IMR-90 (cell line): ENCODE data around the gene DZIP1L. TPM values are rescaled to one million over a fixed set of nuclear protein-coding genes. Genes with fewer than 3 reads are reported as not detected.
"Not testable (repeated sequence)": the region's sequence is repeated elsewhere in the genome, so short reads cannot be mapped to it uniquely, and the experiment has no call there.

ENCODE experiments used
- ATAC-seq: fragments of 200-7000 bp; cut with Tn5 transposase; 2 replicates; pipeline ENCODE4 v1.9.1; 2020; ENCODE audit warnings: low read depth, mild to moderate bottlenecking, moderate library complexity
- BruUV-seq: library from RNA; stranded (reverse); fragments of 400-500 nt; replicated peaks from 2 replicates; lab custom pipeline; 2021; lab: Mats Ljungman, UMichigan
- CTCF ChIA-PET: fragments of 300-600 bp; formaldehyde crosslinking; extraction: SDS; loops from one replicate; lab custom pipeline; 2021; ENCODE audit warnings: antibody characterized with exemption; lab: Yijun Ruan, JAX
- POLR2A ChIA-PET: fragments of 300-600 bp; sonication (Branson Sonifier 250); formaldehyde crosslinking; loops from one replicate; lab custom pipeline; 2022; ENCODE audit warnings: antibody characterized with exemption; ENCODE audit not compliant: unreplicated experiment; lab: Charles Lee
- DNase-seq: peaks from one replicate; pipeline ENCODE4 v3.0.0; 2013
- H2AFZ ChIP-seq: replicated peaks from 2 replicates; pipeline ENCODE3; 2013; ENCODE audit warnings: low read length, mild to moderate bottlenecking; ENCODE audit not compliant: poor library complexity
- H2AK5ac ChIP-seq: 2 replicates; pipeline ENCODE4 v1.6.1; 2013; ENCODE audit warnings: low read depth, low read length, inconsistent platforms
- H2AK9ac ChIP-seq: replicated peaks from 2 replicates; pipeline ENCODE3; 2013; ENCODE audit warnings: mild to moderate bottlenecking, low read depth, low read length, moderate library complexity; ENCODE audit not compliant: poor library complexity
- H2BK120ac ChIP-seq: 2 replicates; pipeline ENCODE4 v1.6.1; 2013; ENCODE audit warnings: low read depth, low read length, inconsistent platforms
- H2BK15ac ChIP-seq: 3 replicates; pipeline ENCODE4 v1.6.1; 2013; ENCODE audit warnings: low read depth, low read length, inconsistent platforms
- H2BK20ac ChIP-seq: 2 replicates; pipeline ENCODE4 v1.6.1; 2013; ENCODE audit warnings: low read depth, mild to moderate bottlenecking, inconsistent platforms, low read length, moderate library complexity
- H2BK5ac ChIP-seq: 2 replicates; pipeline ENCODE4 v1.6.1; 2013; ENCODE audit warnings: mild to moderate bottlenecking, low read depth, low read length, inconsistent platforms; ENCODE audit not compliant: poor library complexity, severe bottlenecking
- H3K14ac ChIP-seq: replicated peaks from 2 replicates; pipeline ENCODE4 v1.6.1; 2013; ENCODE audit warnings: low read depth, low read length, inconsistent platforms
- H3K18ac ChIP-seq: 2 replicates; pipeline ENCODE4 v1.6.1; 2013; ENCODE audit warnings: low read depth, low read length, control low read depth
- H3K23ac ChIP-seq: 2 replicates; pipeline ENCODE4 v1.6.1; 2013; ENCODE audit warnings: low read depth, low read length, inconsistent platforms
- H3K27ac ChIP-seq: 2 replicates; pipeline ENCODE4 v1.5.1; 2013; ENCODE audit warnings: mild to moderate bottlenecking, control low read depth, low read length; ENCODE audit not compliant: insufficient read depth
- H3K27me3 ChIP-seq: 2 replicates; pipeline ENCODE4 v1.6.1; 2013; ENCODE audit warnings: low read length; ENCODE audit not compliant: control insufficient read depth, insufficient read depth
- H3K36me3 ChIP-seq: 2 replicates; pipeline ENCODE4 v1.6.1; 2013; ENCODE audit warnings: low read length, mixed read lengths; ENCODE audit not compliant: control insufficient read depth, insufficient read depth
- H3K4ac ChIP-seq: 2 replicates; pipeline ENCODE4 v1.6.1; 2013; ENCODE audit warnings: low read depth, low read length, inconsistent platforms
- H3K4me1 ChIP-seq: 2 replicates; pipeline ENCODE4 v1.6.1; 2013; ENCODE audit warnings: low read length, mixed read lengths; ENCODE audit not compliant: control insufficient read depth, insufficient read depth
- H3K4me2 ChIP-seq: 2 replicates; pipeline ENCODE4 v1.6.1; 2013; ENCODE audit warnings: low read depth, mild to moderate bottlenecking, control low read depth, low read length, moderate library complexity
- H3K4me3 ChIP-seq: 2 replicates; pipeline ENCODE4 v1.5.1; 2013; ENCODE audit warnings: low read depth, mild to moderate bottlenecking, control low read depth, low read length, moderate library complexity; ENCODE audit not compliant: insufficient read depth
- H3K56ac ChIP-seq: 2 replicates; pipeline ENCODE4 v1.6.1; 2013; ENCODE audit warnings: low read length, inconsistent platforms; ENCODE audit not compliant: insufficient read depth; ENCODE audit errors: extremely low read depth
- H3K79me1 ChIP-seq, 2 experiments: 2 replicates each; pipeline ENCODE4 v1.6.1; 2013; ENCODE audit warnings: low read length in 2 of 2, inconsistent platforms in 1 of 2, low read depth in 1 of 2
- H3K9ac ChIP-seq: 2 replicates; pipeline ENCODE4 v1.6.1; 2013; ENCODE audit warnings: low read depth, low read length, control low read depth
- H3K9me1 ChIP-seq: 2 replicates; pipeline ENCODE4 v1.6.1; 2013; ENCODE audit warnings: low read length, inconsistent platforms; ENCODE audit not compliant: insufficient read depth
- H3K9me3 ChIP-seq: 2 replicates; pipeline ENCODE4 v1.6.1; 2013; ENCODE audit warnings: low read length; ENCODE audit not compliant: control insufficient read depth, insufficient read depth
- H4K20me1 ChIP-seq: 2 replicates; pipeline ENCODE4 v1.6.1; 2013; ENCODE audit warnings: low read length, inconsistent platforms; ENCODE audit not compliant: insufficient read depth
- H4K5ac ChIP-seq: 2 replicates; pipeline ENCODE4 v1.6.1; 2013; ENCODE audit warnings: mild to moderate bottlenecking, low read depth, low read length, control low read depth
- H4K8ac ChIP-seq, 2 experiments: 2 replicates each; pipeline ENCODE4 v1.6.1; 2013; ENCODE audit warnings: low read depth in 2 of 2, low read length in 2 of 2, control low read depth in 1 of 2, inconsistent platforms in 1 of 2
- H4K91ac ChIP-seq: 2 replicates; pipeline ENCODE4 v1.6.1; 2013; ENCODE audit warnings: low read depth, low read length, inconsistent platforms; ENCODE audit not compliant: insufficient read depth
- MXI1 ChIP-seq: IDR thresholded peaks from 2 replicates; pipeline ENCODE4 v1.6.1; 2012; ENCODE audit warnings: low read depth, mild to moderate bottlenecking, low read length, moderate library complexity, borderline replicate concordance
- RAD21 ChIP-seq: IDR thresholded peaks from 2 replicates; pipeline ENCODE4 v1.6.1; 2012; ENCODE audit warnings: low read length, improper control_type of control experiment
- WGBS, 2 experiments: methylation state at CpG; one replicate each; pipeline versions ENCODE4 v1.1.5 to v1.1.7; 2013; ENCODE audit warnings: missing lambda C conversion rate in 2 of 2; ENCODE audit not compliant: insufficient read length in 1 of 2; ENCODE audit errors: extremely low coverage in 2 of 2; 5-methylcytosine and 5-hydroxymethylcytosine counted together
- dilution Hi-C: fragments of 300-500 bp; cut with HindIII; formaldehyde crosslinking; loops from one replicate; pipeline ENCODE4 v1.14.3; 2018; ENCODE audit warnings: low sequenced_read_pairs; ENCODE audit not compliant: unreplicated experiment
- in situ Hi-C: fragments of 300-500 bp; cut with MboI; formaldehyde crosslinking; loops from 3 replicates; pipeline ENCODE4 v1.14.3; 2019; ENCODE audit warnings: low sequenced_read_pairs, inconsistent platforms, mixed read lengths
- intact Hi-C: fragments of 100-400 bp; cut with micrococcal nuclease; formaldehyde crosslinking; loops from 2 replicates; pipeline ENCODE4 v1.10.0; 2022
- polyA plus RNA-seq, 3 experiments: library from polyadenylated mRNA; depleted of rRNA; stranded (reverse); fragments of >200 nt; gene quantifications; 2 replicates each; pipeline ENCODE4 v1.2.3, GENCODE V29; 2012; ENCODE audit warnings: low replicate concordance in 1 of 3
- total RNA-seq: library from RNA; depleted of rRNA; stranded (reverse); fragments of >200 nt; gene quantifications from 2 replicates; pipeline ENCODE4 v1.2.3, GENCODE V29; 2012

The DZIP1L gene
- total and polyA plus RNA-seq, 2 of the 4 experiments (the other 2 are of a cell fraction), result 12.9 to 14.7 TPM

DNA sequence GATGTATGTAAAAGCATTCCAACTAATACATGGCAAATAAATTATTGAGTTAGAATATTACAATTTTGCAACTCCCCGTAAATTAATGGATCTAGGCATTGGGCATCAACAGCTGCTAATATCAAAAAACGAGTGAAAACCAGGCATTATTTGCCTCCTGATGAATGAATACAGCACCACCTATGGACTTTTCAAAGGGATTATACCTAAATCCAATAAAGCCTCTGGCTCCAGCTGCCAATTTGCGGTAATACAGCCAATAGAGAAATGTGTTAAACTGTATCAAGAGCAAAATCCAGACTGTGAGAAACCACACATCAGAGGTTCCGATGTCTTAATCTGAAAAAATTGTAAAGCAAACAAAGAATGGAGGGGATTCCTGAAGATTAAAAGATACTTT, 33.1 kb upstream of the DZIP1L start:
- H4K91ac ChIP-seq, result no peak overlapping the region
- BruUV-seq, result no TSS peak
- no peak overlapping the region for H3K14ac ChIP-seq
- no peak overlapping the region for H3K18ac ChIP-seq
- in situ Hi-C loops (no loop called here), intact Hi-C loops (no loop called here), dilution Hi-C loops (no loop called here)
- no peak overlapping the region for H3K27ac ChIP-seq
- ATAC-seq (no peak), DNase-seq (no peak)
- no peak overlapping the region for H2AFZ ChIP-seq
- no peak overlapping the region for H2BK20ac ChIP-seq
- H3K9me3 ChIP-seq, result no peaks in the 10 kb centered on the region
- no peak overlapping the region for H2AK5ac ChIP-seq
- no peak overlapping the region for H3K4ac ChIP-seq
- no peak overlapping the region for H2BK5ac ChIP-seq
- ChIA-PET CTCF (no interaction called here), POLR2A (interaction anchor here (0.7 kb wide), 1 partner anchor 79 kb away, joined by 11 read pairs; no protein-coding TSS in a partner anchor)
- H3K36me3 ChIP-seq, result no peaks in the 10 kb centered on the region
- no peak overlapping the region for H3K4me2 ChIP-seq
- TF ChIP-seq MXI1 (no peak), RAD21 (no peak)
- H3K9me1 ChIP-seq, result no peaks in the 10 kb centered on the region
- H4K5ac ChIP-seq, result no peak overlapping the region
- H2AK9ac ChIP-seq, result no peak overlapping the region
- no peak overlapping the region for H3K4me3 ChIP-seq
- H2BK120ac ChIP-seq, result no peak overlapping the region
- WGBS, 2 experiments, result no CpG with 5 or more reads among the region's 4 CpGs
- no peak overlapping the region for H3K56ac ChIP-seq
- H4K8ac ChIP-seq, result no peak overlapping the region
- no peak overlapping the region for H3K23ac ChIP-seq
- no peak overlapping the region for H2BK15ac ChIP-seq
- no peaks in the 10 kb centered on the region for H3K79me1 ChIP-seq
- H3K9ac ChIP-seq, result no peak overlapping the region
- no peaks in the 10 kb centered on the region for H4K20me1 ChIP-seq
- no peaks in the 10 kb centered on the region for H3K4me1 ChIP-seq
- peaks cover 1% of the 10 kb centered on the region; the same call in 1 of the 2 replicates for H3K27me3 ChIP-seq

DNA sequence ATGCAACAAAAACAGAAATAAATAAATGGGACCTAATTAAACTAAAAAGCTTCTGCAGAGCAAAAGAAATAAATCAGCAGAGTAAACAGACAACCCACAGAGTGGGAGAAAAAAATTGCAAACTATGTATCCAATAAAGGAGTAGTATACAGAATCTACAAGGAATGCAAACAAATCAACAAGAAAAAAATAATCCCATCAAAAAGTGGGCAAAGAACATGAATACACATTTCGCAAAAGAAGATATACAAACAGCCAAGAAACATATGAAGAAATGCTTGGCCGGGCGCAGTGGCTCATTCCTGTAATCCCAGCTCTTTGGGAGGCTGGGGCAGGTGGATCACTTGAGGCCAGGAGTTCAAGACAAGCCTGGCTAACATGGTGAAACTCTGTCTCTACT, 26.8 kb upstream of the DZIP1L start:
- dilution Hi-C loops, H3K36me3 ChIP-seq: not testable (repeated sequence)

More for the DNA sequence above, 26.8 kb upstream of the DZIP1L start:
- DNase-seq, ATAC-seq, H3K14ac ChIP-seq, H3K9me3 ChIP-seq, H3K18ac ChIP-seq, H2AK9ac ChIP-seq, H3K4me3 ChIP-seq, H2AFZ ChIP-seq, H3K23ac ChIP-seq, H3K56ac ChIP-seq, in situ Hi-C loops, H2BK5ac ChIP-seq, H4K91ac ChIP-seq, H3K9ac ChIP-seq, H3K9me1 ChIP-seq, H4K8ac ChIP-seq, H2BK120ac ChIP-seq, H4K20me1 ChIP-seq, H4K5ac ChIP-seq, H3K4me1 ChIP-seq, H3K4ac ChIP-seq, H2AK5ac ChIP-seq, POLR2A ChIA-PET, H3K27me3 ChIP-seq, H2BK15ac ChIP-seq, BruUV-seq, H3K27ac ChIP-seq, H3K4me2 ChIP-seq, intact Hi-C loops, H3K79me1 ChIP-seq, H2BK20ac ChIP-seq: not testable (repeated sequence)
- WGBS, 2 experiments, result no CpG with 5 or more reads among the region's 3 CpGs
- CTCF ChIA-PET, result interaction anchor here (1.1 kb wide), 1 partner anchor 10 kb away, joined by 3 read pairs; the partner anchor contains the start of gene A4GNT
